Kidney (tissue), 14 donors: ENCODE data around the gene MTX3. TPM values are rescaled to one million over a fixed set of nuclear protein-coding genes. Genes with fewer than 3 reads are reported as not detected.

Experiments
- DNase-seq, 5 donors: peaks; one replicate each; pipeline ENCODE4 v3.0.0-alpha.2; 2013 to 2020
- FAIRE-seq: peaks from 2 replicates; lab custom pipeline; 2012; peaks lifted over from hg19 to GRCh38; lab: Jason Lieb, UNC
- H3K27ac ChIP-seq, 2 donors: one replicate each; pipeline ENCODE4 v1.7.0; 2013; ENCODE audit warnings: low read depth in 2 of 2, low read length in 2 of 2, inconsistent platforms in 1 of 2
- H3K27me3 ChIP-seq: one replicate; pipeline ENCODE4 v1.7.1; 2013; ENCODE audit warnings: low read length, inconsistent platforms; ENCODE audit not compliant: control insufficient read depth, insufficient read depth
- H3K36me3 ChIP-seq, 3 donors: one replicate each; pipeline versions ENCODE4 v1.7.0 to v1.7.1; 2013; ENCODE audit warnings: low read length in 3 of 3, control low read depth in 1 of 3, inconsistent platforms in 1 of 3; ENCODE audit not compliant: insufficient read depth in 3 of 3, control insufficient read depth in 2 of 3
- H3K4me1 ChIP-seq, 3 donors: one replicate each; pipeline versions ENCODE4 v1.7.0 to v1.7.1; 2013; ENCODE audit warnings: low read length in 3 of 3, inconsistent platforms in 1 of 3, low read depth in 1 of 3; ENCODE audit not compliant: control insufficient read depth in 2 of 3, insufficient read depth in 2 of 3
- H3K4me3 ChIP-seq, 3 donors: one replicate each; pipeline versions ENCODE4 v1.7.0 to v1.8.1; 2013; ENCODE audit warnings: low read length in 3 of 3, control low read depth in 1 of 3, inconsistent platforms in 1 of 3
- H3K9ac ChIP-seq, 3 donors: one replicate each; pipeline versions ENCODE4 v1.7.0 to v1.7.1; 2013; ENCODE audit warnings: low read length in 3 of 3, control low read depth in 1 of 3, inconsistent platforms in 1 of 3
- H3K9me3 ChIP-seq, 3 donors: one replicate each; pipeline versions ENCODE4 v1.7.0 to v1.7.1; 2013; ENCODE audit warnings: low read length in 3 of 3, control low read depth in 1 of 3, inconsistent platforms in 1 of 3; ENCODE audit not compliant: control insufficient read depth in 2 of 3, insufficient read depth in 1 of 3
- CTCF ChIP-seq: IDR thresholded peaks from 3 replicates; pipeline ENCODE4 v1.5.1; 2012; ENCODE audit warnings: mild to moderate bottlenecking, moderate library complexity, borderline replicate concordance; ENCODE audit not compliant: insufficient read depth; ENCODE audit errors: extremely low read depth
- intact Hi-C: fragments of 100-400 bp; cut with DNase I; formaldehyde crosslinking; loops from one replicate; pipeline ENCODE4 v1.11.1; 2022
- polyA plus RNA-seq: library from polyadenylated mRNA; stranded (reverse); fragments of 350-450 nt; fragmentation: Illumina TruSeq; extraction: RNeasy Lipid Tissue Mini Kit (QIAGEN cat#74804); gene quantifications from one replicate; pipeline ENCODE4 v1.2.3, GENCODE V29; 2014; ENCODE audit warnings: low read depth, low replicate concordance; ENCODE audit not compliant: insufficient read depth
- total RNA-seq: library from RNA; stranded (reverse); fragmentation: NEBNext Ultra II Directional; extraction: Animal tissue kit (Norgen Biotek cat#: 25700); gene quantifications from one replicate; pipeline ENCODE4 v1.2.1, GENCODE V29; 2021
- donor health status: control.
- donor health status: control.
- donor health status: control.
- donor health status: control.
- donor health status: control.
- donor health status: DM: yes; HTN: yes; CAD: no.
- donor health status: Normal renal cell carcinoma (clear cell type).

The MTX3 gene
- total and polyA plus RNA-seq, 2 donors from 2014 or later = 6.1 to 18.7 TPM

DNA sequence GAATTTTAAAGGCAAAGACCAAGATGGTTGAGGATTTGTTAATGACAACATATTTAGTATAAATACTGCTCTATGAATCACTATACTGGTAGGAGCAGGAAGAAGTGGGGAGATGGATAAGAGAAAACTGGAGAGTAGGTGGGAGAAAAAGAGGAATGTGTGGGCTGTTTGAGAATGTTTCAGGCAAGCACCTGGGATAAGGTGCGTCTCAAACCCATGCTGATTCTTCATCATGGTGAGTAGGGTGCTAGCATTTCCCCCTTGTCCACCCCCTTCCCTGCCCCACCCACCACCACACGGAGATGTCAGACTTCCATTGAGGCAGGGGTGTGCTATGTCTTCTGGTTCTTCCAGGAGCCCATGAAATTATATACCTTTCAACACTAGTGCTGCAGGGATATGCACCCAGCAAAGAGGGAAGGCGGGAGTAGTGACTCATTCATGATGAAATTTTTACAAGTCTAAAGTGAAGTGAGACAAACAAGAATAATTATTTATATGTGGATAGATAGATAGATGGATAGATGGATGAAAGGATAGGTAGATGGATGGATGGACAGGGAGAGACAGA, 54.3 kb downstream of the MTX3 start:
- intact Hi-C loops = no loop called here
- Histone ChIP-seq H3K27me3 (no peaks in the 10 kb centered on the region), H3K36me3 (no peaks in the 10 kb centered on the region), H3K9me3 (no peaks in the 10 kb centered on the region), H3K9ac (no peak overlapping the region), H3K27ac (no peak overlapping the region), H3K4me1 (no peaks in the 10 kb centered on the region), H3K4me3 (no peak overlapping the region)
- DNase-seq (no peak), FAIRE-seq (no peak)
- TF ChIP-seq CTCF = no peak

GRCh38 chr5:79936002-79936645, 54.9 kb downstream of the MTX3 start:
- DNase-seq = no peak
- Histone ChIP-seq H3K27ac (no peak overlapping the region), H3K9me3 (no peaks in the 10 kb centered on the region), H3K27me3 (no peaks in the 10 kb centered on the region), H3K4me1 (no peaks in the 10 kb centered on the region), H3K9ac (no peak overlapping the region), H3K4me3 (no peak overlapping the region), H3K36me3 (no peaks in the 10 kb centered on the region)
- TF ChIP-seq CTCF = no peak
- intact Hi-C loops = no loop called here
- no peak for FAIRE-seq

GRCh38 chr5:79934681-79935080, 56.4 kb downstream of the MTX3 start:
- no peaks in the 10 kb centered on the region for H3K36me3 ChIP-seq
- no peaks in the 10 kb centered on the region for H3K9me3 ChIP-seq
- no peak for FAIRE-seq
- no peak overlapping the region for H3K27ac ChIP-seq
- H3K9ac ChIP-seq = no peak overlapping the region
- TF ChIP-seq CTCF = no peak
- H3K27me3 ChIP-seq = no peaks in the 10 kb centered on the region
- intact Hi-C loops = no loop called here
- no peak overlapping the region for H3K4me3 ChIP-seq
- DNase-seq = no peak
- H3K4me1 ChIP-seq = no peaks in the 10 kb centered on the region
